Mesenchymal stem cell (in vitro differentiated cells and primary cell): ENCODE results near the gene CHKB.

ENCODE experiments used
- DNase-seq: peaks from one replicate; pipeline ENCODE4 v3.0.0-alpha.2; 2013
- H2AFZ ChIP-seq: one replicate; pipeline ENCODE4 v1.6.1; 2013; ENCODE audit warnings: low read depth, mild to moderate bottlenecking, control low read depth, inconsistent platforms, low read length, moderate library complexity
- H2AK5ac ChIP-seq: 2 replicates; pipeline ENCODE4 v1.6.1; 2013; ENCODE audit warnings: low read length, moderate library complexity, mild to moderate bottlenecking, inconsistent platforms; ENCODE audit not compliant: severe bottlenecking
- H2BK120ac ChIP-seq: one replicate; pipeline ENCODE4 v1.6.1; 2013; ENCODE audit warnings: low read depth, mild to moderate bottlenecking, inconsistent platforms, low read length, moderate library complexity
- H2BK12ac ChIP-seq, 2 experiments: one replicate each; pipeline ENCODE4 v1.6.1; 2013; ENCODE audit warnings: inconsistent platforms in 2 of 2, low read length in 2 of 2, mild to moderate bottlenecking in 2 of 2, moderate library complexity in 2 of 2, control low read depth in 1 of 2
- H2BK15ac ChIP-seq: one replicate; pipeline ENCODE4 v1.6.1; 2013; ENCODE audit warnings: mild to moderate bottlenecking, low read depth, inconsistent platforms; ENCODE audit not compliant: poor library complexity, severe bottlenecking
- H2BK5ac ChIP-seq: 2 replicates; pipeline ENCODE4 v1.6.1; 2013; ENCODE audit warnings: low read depth, mild to moderate bottlenecking, low read length, control low read depth, inconsistent platforms; ENCODE audit not compliant: poor library complexity, severe bottlenecking
- H3K14ac ChIP-seq, 2 experiments: one replicate each; pipeline ENCODE4 v1.6.1; 2013; ENCODE audit warnings: inconsistent platforms in 2 of 2, low read length in 2 of 2, control low read depth in 1 of 2, mild to moderate bottlenecking in 1 of 2, moderate library complexity in 1 of 2
- H3K18ac ChIP-seq, 2 experiments: one replicate each; pipeline ENCODE4 v1.6.1; 2013; ENCODE audit warnings: inconsistent platforms in 2 of 2, low read length in 2 of 2, control low read depth in 1 of 2, low read depth in 1 of 2, mild to moderate bottlenecking in 1 of 2
- H3K23ac ChIP-seq, 2 experiments: one replicate each; pipeline ENCODE4 v1.6.1; 2013; ENCODE audit warnings: inconsistent platforms in 2 of 2, low read length in 2 of 2, mild to moderate bottlenecking in 2 of 2, moderate library complexity in 2 of 2, control low read depth in 1 of 2
- H3K27ac ChIP-seq: 2 replicates; pipeline ENCODE4 v1.5.1; 2013; ENCODE audit warnings: mild to moderate bottlenecking, moderate library complexity, low read length, control low read depth, inconsistent platforms; ENCODE audit not compliant: poor library complexity, severe bottlenecking
- H3K27me3 ChIP-seq, 2 experiments: 2 replicates each; pipeline versions ENCODE4 v1.6.1 to v1.7.0; 2013; ENCODE audit warnings: low read length in 2 of 2, mild to moderate bottlenecking in 2 of 2, moderate library complexity in 2 of 2, control low read depth in 1 of 2, inconsistent platforms in 1 of 2; ENCODE audit not compliant: control insufficient read depth in 1 of 2, insufficient read depth in 1 of 2
- H3K36me3 ChIP-seq, 2 experiments: 2 replicates each; pipeline versions ENCODE4 v1.6.1 to v1.7.0; 2013; ENCODE audit warnings: low read length in 2 of 2, control low read depth in 1 of 2, inconsistent platforms in 1 of 2, low read depth in 1 of 2, mild to moderate bottlenecking in 1 of 2; ENCODE audit not compliant: insufficient read depth in 2 of 2, control insufficient read depth in 1 of 2
- H3K4ac ChIP-seq, 2 experiments: one replicate each; pipeline ENCODE4 v1.6.1; 2013; ENCODE audit warnings: inconsistent platforms in 2 of 2, low read length in 2 of 2, mild to moderate bottlenecking in 2 of 2, moderate library complexity in 2 of 2, control low read depth in 1 of 2, low read depth in 1 of 2
- H3K4me1 ChIP-seq: 2 replicates; pipeline ENCODE4 v1.6.1; 2013; ENCODE audit warnings: low read depth, low read length, control low read depth; ENCODE audit not compliant: control insufficient read depth, insufficient read depth
- H3K4me2 ChIP-seq: 2 replicates; pipeline ENCODE4 v1.6.1; 2013; ENCODE audit warnings: low read length, mild to moderate bottlenecking, inconsistent platforms; ENCODE audit not compliant: poor library complexity, severe bottlenecking
- H3K4me3 ChIP-seq, 2 experiments: 2 replicates each; pipeline versions ENCODE4 v1.5.1 to v1.7.0; 2013; ENCODE audit warnings: low read length in 2 of 2, mild to moderate bottlenecking in 2 of 2, control low read depth in 1 of 2, low read depth in 1 of 2; ENCODE audit not compliant: insufficient read depth in 1 of 2
- H3K79me1 ChIP-seq: replicated peaks from 2 replicates; pipeline ENCODE4 v1.6.1; 2013; ENCODE audit warnings: mild to moderate bottlenecking, control low read depth, low read length, inconsistent platforms; ENCODE audit not compliant: poor library complexity, severe bottlenecking
- H3K9ac ChIP-seq: 2 replicates; pipeline ENCODE4 v1.7.0; 2013; ENCODE audit warnings: mild to moderate bottlenecking, low read length, moderate library complexity
- H3K9me3 ChIP-seq: 2 replicates; pipeline ENCODE4 v1.7.0; 2013; ENCODE audit warnings: mild to moderate bottlenecking, low read length; ENCODE audit not compliant: control insufficient read depth
- H4K8ac ChIP-seq: one replicate; pipeline ENCODE4 v1.6.1; 2013; ENCODE audit warnings: inconsistent platforms, mild to moderate bottlenecking, low read length, moderate library complexity
- H4K91ac ChIP-seq: one replicate; pipeline ENCODE4 v1.6.1; 2013; ENCODE audit warnings: mild to moderate bottlenecking, low read length, inconsistent platforms
- WGBS: methylation state at CpG from one replicate; pipeline ENCODE4 v1.1.7; 2013; ENCODE audit warnings: mixed read lengths; 5-methylcytosine and 5-hydroxymethylcytosine counted together

CHKB gene

DNA sequence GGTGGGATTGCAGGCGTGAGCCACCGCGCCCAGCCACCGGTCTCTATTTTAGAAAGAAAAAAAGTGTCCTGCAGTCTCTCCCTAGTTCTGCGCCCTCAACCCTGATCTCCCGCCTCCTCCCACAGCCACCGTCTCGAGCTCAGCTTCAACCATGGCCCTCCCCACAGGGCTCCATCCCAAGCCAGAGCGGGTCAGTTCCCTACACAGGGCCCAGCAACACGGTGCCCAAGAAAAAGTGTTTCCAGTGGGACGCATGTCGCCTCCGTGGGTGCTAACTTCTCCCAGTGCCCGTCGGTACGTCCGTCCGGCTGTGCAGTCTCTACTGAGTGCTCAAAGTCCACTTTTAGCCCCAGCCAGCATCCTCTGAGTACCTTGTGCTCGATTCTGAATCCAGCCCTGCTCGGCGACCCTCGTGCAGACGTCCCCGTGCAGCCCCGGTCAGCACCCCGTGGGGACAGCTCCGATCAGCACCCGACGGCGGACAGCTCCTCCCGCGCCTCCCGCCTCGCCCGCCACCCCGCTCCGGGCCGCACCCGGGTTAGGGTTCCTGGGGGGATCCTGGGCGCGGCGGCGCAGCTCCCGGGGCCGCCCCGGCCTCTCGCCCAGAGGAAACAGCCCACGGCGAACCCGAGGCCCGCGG, 17.3 kb upstream of the CHKB start:
- Histone ChIP-seq H3K18ac (no peak overlapping the region), H3K4me2 (peak overlapping the region; percentile 85), H2BK15ac (no peak overlapping the region), H2AK5ac (no peak overlapping the region), H4K91ac (no peak overlapping the region), H3K23ac (no peak overlapping the region), H3K4me1 (peaks cover 9% of the 10 kb centered on the region), H3K9ac (no peak overlapping the region), H2BK12ac (no peak overlapping the region), H3K36me3 (peaks cover 0 to 9% of the 10 kb centered on the region in 2 experiments), H2AFZ (no peak overlapping the region), H3K27me3 (peaks cover 47 to 48% of the 10 kb centered on the region in 2 experiments), H3K9me3 (no peaks in the 10 kb centered on the region), H2BK5ac (no peak overlapping the region), H3K4me3 (no peak overlapping the region), H4K8ac (no peak overlapping the region), H3K4ac (no peak overlapping the region), H2BK120ac (no peak overlapping the region), H3K27ac (no peak overlapping the region), H3K14ac (no peak overlapping the region), H3K79me1 (no peaks in the 10 kb centered on the region)
- DNase-seq = peak; percentile 43
- 31% methylated on average over 38 of the region's 52 CpGs for WGBS

- no peak overlapping the region for H3K27ac ChIP-seq
- H3K79me1 ChIP-seq = no peaks in the 10 kb centered on the region
- H2BK120ac ChIP-seq = no peak overlapping the region
- H3K14ac ChIP-seq = no peak overlapping the region
- H2BK5ac ChIP-seq = no peak overlapping the region
- WGBS = 80% methylated on average over 5 of the region's 5 CpGs
- H3K36me3 ChIP-seq = peaks cover 0 to 3% of the 10 kb centered on the region in 2 experiments
- H4K91ac ChIP-seq = no peak overlapping the region
- H2BK15ac ChIP-seq = no peak overlapping the region
- no peak overlapping the region for H3K4me2 ChIP-seq
- DNase-seq = no peak
- no peak overlapping the region for H2AFZ ChIP-seq
- H3K9ac ChIP-seq = no peak overlapping the region
- no peak overlapping the region for H2BK12ac ChIP-seq
- no peak overlapping the region for H3K23ac ChIP-seq
- H2AK5ac ChIP-seq = no peak overlapping the region
- H3K4ac ChIP-seq = no peak overlapping the region
- peaks cover 9% of the 10 kb centered on the region for H3K4me1 ChIP-seq
- no peaks in the 10 kb centered on the region for H3K9me3 ChIP-seq
- H3K4me3 ChIP-seq = no peak overlapping the region
- peaks cover 23 to 33% of the 10 kb centered on the region in 2 experiments for H3K27me3 ChIP-seq
- no peak overlapping the region for H3K18ac ChIP-seq
- H4K8ac ChIP-seq = no peak overlapping the region
Measured at GRCh38 chr22:50597097-50597496, 14.4 kb upstream of the CHKB start.

DNA sequence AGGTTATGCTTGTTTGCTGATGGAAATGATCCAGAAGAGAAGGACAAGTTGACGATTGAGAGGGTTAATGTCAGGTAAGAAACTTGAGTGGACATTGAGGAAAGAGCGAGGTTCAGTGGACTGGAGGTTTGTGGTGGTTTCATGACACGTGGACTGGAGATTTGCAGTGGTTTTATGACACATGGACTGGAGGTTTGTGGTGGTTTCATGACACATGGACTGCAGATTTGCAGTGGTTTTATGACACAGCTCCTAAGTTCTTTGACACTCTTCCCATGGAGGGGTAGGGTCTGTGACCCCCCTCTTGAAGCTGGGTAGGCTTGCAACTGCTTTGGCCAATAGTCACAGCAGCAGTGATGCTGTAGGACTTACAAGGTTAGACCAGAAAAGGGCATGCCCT, 12.5 kb upstream of the CHKB start:
- H2BK12ac ChIP-seq = no peak overlapping the region
- 81% methylated on average over 3 of the region's 3 CpGs for WGBS
- H3K27me3 ChIP-seq = peaks cover 12 to 22% of the 10 kb centered on the region in 2 experiments

DNA sequence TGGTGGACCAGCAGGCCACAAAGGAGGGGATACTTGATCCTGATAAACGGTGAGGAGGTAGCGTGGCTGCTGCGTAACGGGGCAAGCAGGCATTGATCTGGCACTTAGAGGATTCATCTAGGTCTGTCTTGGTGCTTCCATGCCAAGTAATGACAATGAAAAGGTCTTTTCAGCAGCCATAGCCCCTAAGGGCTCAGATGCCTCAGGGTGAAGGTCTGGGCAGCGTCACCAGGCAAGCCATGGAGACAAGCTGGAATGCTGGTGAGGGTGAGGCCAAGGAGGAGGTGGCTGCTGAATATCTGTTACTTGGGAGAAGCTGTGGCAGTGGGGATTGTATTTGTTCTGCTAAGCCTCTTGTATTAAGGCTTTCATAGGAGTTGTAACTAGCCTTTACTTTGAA, 4.8 kb upstream of the CHKB start:
- no peaks in the 10 kb centered on the region for H3K27me3 ChIP-seq
- peaks cover 5% of the 10 kb centered on the region for H3K79me1 ChIP-seq
- no peak overlapping the region for H3K27ac ChIP-seq
- no peak overlapping the region for H3K4me2 ChIP-seq
- no peak overlapping the region for H2AK5ac ChIP-seq
- H2BK120ac ChIP-seq = no peak overlapping the region
- H2BK5ac ChIP-seq = no peak overlapping the region
- no peaks in the 10 kb centered on the region for H3K9me3 ChIP-seq
- H3K36me3 ChIP-seq = peaks cover 0 to 3% of the 10 kb centered on the region in 2 experiments
- no peak overlapping the region for H3K4me3 ChIP-seq
- H2AFZ ChIP-seq = no peak overlapping the region
- no peak overlapping the region for H2BK15ac ChIP-seq
- no peak overlapping the region for H4K8ac ChIP-seq
- no peak for DNase-seq
- peaks cover 2% of the 10 kb centered on the region for H3K4me1 ChIP-seq
- H2BK12ac ChIP-seq = no peak overlapping the region
- H3K18ac ChIP-seq = no peak overlapping the region
- no peak overlapping the region for H3K14ac ChIP-seq
- H4K91ac ChIP-seq = no peak overlapping the region
- no peak overlapping the region for H3K23ac ChIP-seq
- H3K4ac ChIP-seq = no peak overlapping the region
- 94% methylated on average over 5 of the region's 5 CpGs for WGBS
- no peak overlapping the region for H3K9ac ChIP-seq

More for the DNA sequence above, 12.5 kb upstream of the CHKB start:
- Histone ChIP-seq H3K4me1 (peaks cover 5% of the 10 kb centered on the region), H4K91ac (no peak overlapping the region), H2BK120ac (no peak overlapping the region), H3K14ac (no peak overlapping the region), H3K23ac (no peak overlapping the region), H2BK5ac (no peak overlapping the region), H3K9me3 (no peaks in the 10 kb centered on the region), H2AFZ (no peak overlapping the region), H3K27ac (no peak overlapping the region), H3K9ac (no peak overlapping the region), H2AK5ac (no peak overlapping the region), H3K4me2 (no peak overlapping the region), H3K4ac (no peak overlapping the region), H3K36me3 (peaks cover 0 to 3% of the 10 kb centered on the region in 2 experiments), H3K4me3 (no peak overlapping the region), H4K8ac (no peak overlapping the region), H3K79me1 (no peaks in the 10 kb centered on the region), H2BK15ac (no peak overlapping the region), H3K18ac (no peak overlapping the region)
- DNase-seq = no peak
